ENCODE measurements around the gene L3MBTL4. TPM values are rescaled to one million over a fixed set of nuclear protein-coding genes. Genes with fewer than 3 reads are reported as not detected.
"Not testable (repeated sequence)": the region's sequence is repeated elsewhere in the genome, so short reads cannot be mapped to it uniquely, and the experiment has no call there.

Gene L3MBTL4
- total RNA-seq, 1 experiment from 2014 or later, result not detected

GRCh38 chr18:6145645-6146306, 268.9 kb downstream of the L3MBTL4 start:
- Histone ChIP-seq H3K4me1 (ENCODE audit: insufficient read depth, low read length, poor library complexity, severe bottlenecking) (no peaks in the 10 kb centered on the region), H3K36me3 (ENCODE audit: insufficient read depth, low read length, poor library complexity, severe bottlenecking) (no peaks in the 10 kb centered on the region), H3K4me3 (ENCODE audit: low read depth, low read length, poor library complexity, severe bottlenecking) (no peak overlapping the region), H3K27me3 (replicated peaks; ENCODE audit: insufficient read depth, low read depth, low read length, poor library complexity) (no peaks in the 10 kb centered on the region), H3K9me3 (ENCODE audit: low read depth, low read length, poor library complexity, severe bottlenecking) (peaks cover 43% of the 10 kb centered on the region), H3K27ac (ENCODE audit: low read depth, low read length, poor library complexity, severe bottlenecking) (no peak overlapping the region)
- intact Hi-C loops (cut with micrococcal nuclease; ENCODE audit: unreplicated experiment), result no loop called here
- DNase-seq (ENCODE audit: low spot score), result no peak
- BruUV-seq (replicated peaks), result no TSS peak
- ChIA-PET POLR2A (ENCODE audit: low non-redundant PET) (no interaction called here), CTCF (no interaction called here)
- TF ChIP-seq CTCF (conservative IDR thresholded peaks at IDR 0.05; ENCODE audit: low read depth, low read length) (no peak), EZH2 (IDR thresholded peaks at IDR 0.05; ENCODE audit: borderline replicate concordance, low read depth, low read length, poor library complexity, severe bottlenecking) (no peak)

GRCh38 chr18:6139007-6139406, 275.7 kb downstream of the L3MBTL4 start:
- no peaks in the 10 kb centered on the region for H3K27me3 ChIP-seq (replicated peaks; ENCODE audit: insufficient read depth, low read depth, low read length, poor library complexity)
- no peaks in the 10 kb centered on the region for H3K4me1 ChIP-seq (ENCODE audit: insufficient read depth, low read length, poor library complexity, severe bottlenecking)
- POLR2A ChIA-PET (ENCODE audit: low non-redundant PET), result no interaction called here
- intact Hi-C loops (cut with micrococcal nuclease; ENCODE audit: unreplicated experiment), result no loop called here
- no peak overlapping the region for H3K27ac ChIP-seq (ENCODE audit: low read depth, low read length, poor library complexity, severe bottlenecking)
- peaks cover 46% of the 10 kb centered on the region for H3K9me3 ChIP-seq (ENCODE audit: low read depth, low read length, poor library complexity, severe bottlenecking)
- H3K36me3 ChIP-seq (ENCODE audit: insufficient read depth, low read length, poor library complexity, severe bottlenecking), result no peaks in the 10 kb centered on the region
- TF ChIP-seq EZH2 (IDR thresholded peaks at IDR 0.05; ENCODE audit: borderline replicate concordance, low read depth, low read length, poor library complexity, severe bottlenecking) (no peak), CTCF (conservative IDR thresholded peaks at IDR 0.05; ENCODE audit: low read depth, low read length) (no peak)
- CTCF ChIA-PET, result no interaction called here
- H3K4me3 ChIP-seq (ENCODE audit: low read depth, low read length, poor library complexity, severe bottlenecking), result no peak overlapping the region
- no TSS peak for BruUV-seq (replicated peaks)
- DNase-seq (ENCODE audit: low spot score), result no peak

GRCh38 chr18:6135901-6136300, 278.8 kb downstream of the L3MBTL4 start:
- H3K27me3 ChIP-seq (replicated peaks; ENCODE audit: insufficient read depth, low read depth, low read length, poor library complexity); H3K4me3 ChIP-seq (ENCODE audit: low read depth, low read length, poor library complexity, severe bottlenecking); H3K27ac ChIP-seq (ENCODE audit: low read depth, low read length, poor library complexity, severe bottlenecking); H3K36me3 ChIP-seq (ENCODE audit: insufficient read depth, low read length, poor library complexity, severe bottlenecking); BruUV-seq (replicated peaks); intact Hi-C loops (cut with micrococcal nuclease; ENCODE audit: unreplicated experiment); DNase-seq (ENCODE audit: low spot score); CTCF ChIA-PET; H3K4me1 ChIP-seq (ENCODE audit: insufficient read depth, low read length, poor library complexity, severe bottlenecking); POLR2A ChIA-PET (ENCODE audit: low non-redundant PET): not testable (repeated sequence)
- peaks cover 32% of the 10 kb centered on the region for H3K9me3 ChIP-seq (ENCODE audit: low read depth, low read length, poor library complexity, severe bottlenecking)

GRCh38 chr18:6135029-6135428, 279.7 kb downstream of the L3MBTL4 start:
- H3K4me3 ChIP-seq (ENCODE audit: low read depth, low read length, poor library complexity, severe bottlenecking); H3K27me3 ChIP-seq (replicated peaks; ENCODE audit: insufficient read depth, low read depth, low read length, poor library complexity); BruUV-seq (replicated peaks); DNase-seq (ENCODE audit: low spot score); H3K4me1 ChIP-seq (ENCODE audit: insufficient read depth, low read length, poor library complexity, severe bottlenecking); intact Hi-C loops (cut with micrococcal nuclease; ENCODE audit: unreplicated experiment); H3K36me3 ChIP-seq (ENCODE audit: insufficient read depth, low read length, poor library complexity, severe bottlenecking); H3K27ac ChIP-seq (ENCODE audit: low read depth, low read length, poor library complexity, severe bottlenecking); POLR2A ChIA-PET (ENCODE audit: low non-redundant PET); CTCF ChIA-PET: not testable (repeated sequence)
- H3K9me3 ChIP-seq (ENCODE audit: low read depth, low read length, poor library complexity, severe bottlenecking), result peaks cover 25% of the 10 kb centered on the region
